GM21717 (cell line): Measurements from ENCODE around the gene XPO6.

Experiments
- ATAC-seq: cut with Tn5 transposase; IDR thresholded peaks from one replicate; pipeline ENCODE4 v1.9.1; 2021; ENCODE audit warnings: mild to moderate bottlenecking, moderate library complexity; ENCODE audit not compliant: unreplicated experiment

Gene XPO6

DNA sequence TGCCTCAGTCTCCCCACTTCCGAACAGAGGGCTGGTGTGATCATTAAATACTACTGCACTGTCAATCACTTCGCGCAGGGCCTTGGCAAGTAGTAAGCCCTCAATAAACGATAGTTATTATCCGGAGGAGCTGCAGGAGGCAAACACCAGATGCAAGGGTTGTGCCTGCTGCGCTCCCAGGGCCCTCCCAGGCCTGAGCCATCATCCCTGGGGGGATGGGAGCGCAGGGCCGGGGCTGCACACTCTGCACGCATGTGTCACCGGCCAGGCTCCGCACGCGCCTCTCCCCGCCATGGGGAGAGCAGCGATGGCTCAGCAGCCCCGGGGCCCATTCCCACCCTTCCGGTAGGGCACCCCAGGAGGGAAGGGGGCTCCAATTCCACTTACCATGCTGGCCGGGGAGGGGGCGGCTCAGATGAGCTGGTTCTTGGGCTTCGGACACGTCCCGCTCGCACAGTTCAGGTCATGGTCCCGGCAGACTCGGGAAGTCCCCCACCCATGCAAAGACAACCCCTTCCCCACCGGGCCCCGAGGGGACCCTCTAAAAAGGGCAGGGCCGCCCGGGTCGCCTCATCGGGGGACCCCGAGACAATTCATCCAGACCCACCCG is 681 bp downstream of the XPO6 start:
- peak; percentile 28 for ATAC-seq

DNA sequence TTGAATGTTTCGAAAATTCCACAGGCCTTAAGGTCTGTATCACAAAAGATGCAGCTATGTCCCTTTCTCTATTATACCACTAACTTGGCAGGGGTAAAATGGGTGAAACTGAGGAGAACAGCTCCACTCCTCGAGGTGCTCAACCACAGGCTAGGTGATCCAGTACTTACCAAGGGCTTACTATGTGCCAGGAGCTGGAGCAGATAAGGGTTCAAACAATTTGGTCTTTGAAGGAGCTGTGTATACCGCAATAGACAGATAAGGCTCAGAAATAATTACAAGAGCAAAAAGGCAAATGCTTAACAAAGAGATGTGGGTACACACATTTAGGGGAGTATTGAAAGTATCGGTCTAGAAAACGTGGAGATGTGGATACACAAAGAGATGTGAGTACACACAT is 1.5 kb downstream of the XPO6 start:
- no peak for ATAC-seq

DNA sequence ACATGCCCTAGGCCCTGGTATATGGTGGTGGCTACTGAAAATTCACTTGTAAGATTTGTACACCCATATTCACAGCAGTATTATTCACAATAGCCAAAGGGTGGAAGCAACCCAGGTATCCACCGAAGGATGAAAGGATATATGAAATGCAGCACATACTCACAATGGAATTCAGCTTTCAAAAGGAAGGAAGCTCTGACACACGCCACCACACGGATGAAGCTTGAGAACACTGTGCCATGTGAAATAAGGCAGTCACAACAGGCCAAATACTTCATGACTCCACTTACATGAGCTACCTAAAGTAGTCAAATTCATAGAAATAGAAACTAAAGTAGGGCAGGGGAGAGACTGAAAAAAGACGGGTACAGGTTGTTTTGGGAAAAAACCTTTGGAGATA is 2.9 kb downstream of the XPO6 start:
- ATAC-seq: no peak

DNA sequence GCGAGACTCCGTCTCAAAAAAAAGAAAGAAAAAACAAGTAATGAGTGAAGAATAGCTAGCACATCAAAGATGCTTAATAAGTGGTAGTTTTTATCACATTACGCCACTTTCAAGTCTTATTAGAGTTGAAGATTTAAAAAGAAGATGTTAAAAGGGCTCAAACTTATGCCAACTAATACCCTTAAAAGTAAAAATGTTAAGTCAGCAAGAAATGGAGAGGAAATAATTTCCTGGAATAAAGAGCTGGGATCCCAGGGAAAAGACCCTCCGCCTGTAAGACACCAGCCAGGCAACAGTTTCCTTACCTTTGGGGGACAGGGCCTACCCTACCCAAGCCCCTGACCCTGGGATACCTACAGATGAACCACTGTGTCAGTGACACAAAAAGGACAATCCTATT is 3.6 kb downstream of the XPO6 start:
- no peak for ATAC-seq

DNA sequence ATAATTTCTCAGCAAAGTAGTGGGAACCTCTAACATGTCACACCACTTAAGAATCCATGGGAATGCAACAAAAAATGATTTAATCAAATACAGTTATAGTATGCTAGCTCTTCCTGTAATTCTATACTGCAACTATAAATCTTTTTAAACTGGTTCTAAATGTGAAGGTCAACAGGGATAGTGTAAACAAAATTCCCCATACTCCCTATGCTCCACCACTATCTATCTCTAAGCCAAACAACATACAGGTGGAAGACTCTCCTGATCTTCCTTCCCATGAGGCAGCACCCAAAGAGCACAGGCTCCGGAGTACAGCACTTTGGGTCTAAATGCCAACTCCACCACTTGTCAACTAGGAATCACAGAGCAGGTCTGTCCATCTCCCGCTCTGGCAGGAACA is 4.4 kb downstream of the XPO6 start:
- no peak for ATAC-seq

DNA sequence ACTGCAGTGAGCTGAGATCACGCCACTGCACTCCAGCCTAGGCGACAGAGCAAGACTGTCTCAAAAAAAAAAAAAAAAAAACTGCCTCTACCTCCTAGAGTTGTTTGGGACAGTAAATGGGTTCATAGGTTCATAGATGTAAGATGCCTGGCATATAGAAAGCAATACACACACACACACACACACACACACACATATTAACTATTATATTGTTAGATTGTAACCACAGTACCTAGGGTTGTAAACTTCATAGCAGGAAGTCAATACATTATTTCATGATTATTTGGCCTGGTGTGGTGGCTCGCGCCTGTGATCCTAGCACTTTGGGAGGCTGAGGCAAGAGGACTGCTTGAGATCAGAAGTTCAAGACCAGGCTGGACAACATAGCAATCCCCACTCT is 5.8 kb downstream of the XPO6 start:
- no peak for ATAC-seq

DNA sequence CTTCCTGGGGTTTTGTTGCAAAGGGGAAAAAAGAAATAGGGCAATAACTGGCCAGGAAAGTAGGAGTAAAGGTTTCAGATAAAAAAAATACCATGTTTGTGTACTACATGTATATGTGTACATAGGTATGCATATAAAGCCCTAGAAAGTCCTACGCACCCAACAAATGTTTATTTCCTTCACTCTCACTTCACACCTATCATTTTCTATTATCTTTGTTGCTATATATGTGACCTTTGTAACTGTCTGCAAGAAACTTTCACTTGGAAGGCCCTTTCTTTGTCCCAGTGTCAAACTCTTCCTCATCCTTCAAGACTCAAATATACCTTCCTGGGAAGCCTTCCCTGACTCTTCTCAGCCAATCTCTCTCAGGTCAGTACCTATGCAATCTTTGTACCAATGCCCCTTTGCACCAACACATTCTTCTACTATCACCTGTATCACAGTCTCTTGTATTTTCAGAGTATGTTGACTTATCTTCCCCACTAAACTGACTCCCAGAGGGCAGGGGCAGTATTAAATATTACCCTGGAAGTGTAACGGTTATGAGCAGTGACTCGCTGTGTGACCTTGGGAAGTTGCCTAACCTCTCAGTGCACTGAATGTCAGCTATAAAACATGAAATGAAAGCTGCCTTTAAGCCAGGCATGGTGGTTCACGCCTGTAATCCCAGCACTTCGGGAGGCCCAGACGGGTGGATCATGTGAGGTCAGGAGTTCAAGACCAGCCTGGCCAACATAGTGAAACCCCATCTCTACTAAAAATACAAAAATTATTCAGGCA is 6.5 kb downstream of the XPO6 start:
- ATAC-seq: no peak

DNA sequence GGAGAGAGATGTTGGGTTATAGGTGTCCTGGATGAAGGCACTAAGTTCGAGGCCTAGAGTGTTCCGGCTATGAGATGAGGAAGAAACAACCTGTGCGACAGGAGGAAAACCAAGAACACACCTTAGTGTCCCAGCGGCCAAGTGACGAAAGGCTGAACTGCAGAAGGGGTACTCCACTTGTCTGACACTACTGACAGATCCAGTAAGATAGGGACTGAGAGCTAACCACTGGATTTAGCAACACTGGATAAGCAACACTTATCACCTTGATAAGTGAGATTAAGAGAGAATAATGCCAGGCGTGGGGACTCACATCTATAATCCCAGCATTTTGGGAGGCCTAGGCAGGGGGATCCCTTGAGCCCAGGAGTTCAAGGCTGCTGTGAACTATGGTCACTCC is 7.1 kb downstream of the XPO6 start:
- ATAC-seq: no peak

DNA sequence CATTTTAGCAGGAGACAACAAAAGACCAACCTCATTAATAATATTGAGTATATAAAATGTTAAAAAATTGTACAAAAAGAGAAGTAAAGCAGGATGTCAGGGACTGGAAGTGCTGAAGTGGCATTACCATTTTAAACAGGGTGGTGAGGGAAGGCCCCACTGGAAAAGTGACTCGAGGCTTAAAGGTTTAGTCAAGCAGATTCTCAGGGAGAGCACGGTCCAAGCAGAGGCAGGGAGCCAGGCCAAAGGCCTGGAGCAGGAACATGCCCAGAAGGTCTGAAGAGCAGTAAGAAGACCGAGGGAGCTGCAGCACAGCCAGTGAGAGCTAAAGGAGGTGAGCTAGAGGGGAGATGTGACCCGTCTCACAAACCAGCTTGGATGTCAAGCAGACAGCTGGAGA is 7.6 kb downstream of the XPO6 start:
- ATAC-seq: no peak

DNA sequence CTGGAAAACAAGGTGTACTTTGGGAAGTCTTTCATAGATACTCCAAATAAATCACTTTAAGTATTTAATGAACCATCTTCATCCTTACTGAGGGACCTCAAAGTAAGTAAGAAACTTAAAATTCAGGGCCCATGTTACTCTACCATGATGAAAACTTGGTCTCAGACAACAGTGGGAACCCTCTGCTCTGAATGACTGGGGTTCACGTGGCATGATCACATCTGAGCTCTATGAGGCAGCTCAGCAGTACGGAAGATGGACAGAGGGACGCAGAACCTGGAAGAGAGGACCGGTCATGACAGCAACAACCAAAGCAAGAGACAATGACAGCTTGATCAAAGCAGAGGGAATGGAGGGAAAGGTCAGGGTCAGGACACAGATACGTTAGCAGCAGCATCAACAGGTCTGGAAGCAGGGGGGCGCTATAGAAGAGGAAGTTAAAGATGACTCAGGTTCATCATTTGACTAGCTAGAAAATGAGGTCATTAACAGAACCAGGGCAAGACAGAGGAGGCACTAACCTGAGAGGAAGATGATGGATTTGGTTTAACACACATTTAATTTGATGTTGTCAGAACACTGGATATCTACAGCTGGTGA is 9.5 kb downstream of the XPO6 start:
- ATAC-seq: no peak

DNA sequence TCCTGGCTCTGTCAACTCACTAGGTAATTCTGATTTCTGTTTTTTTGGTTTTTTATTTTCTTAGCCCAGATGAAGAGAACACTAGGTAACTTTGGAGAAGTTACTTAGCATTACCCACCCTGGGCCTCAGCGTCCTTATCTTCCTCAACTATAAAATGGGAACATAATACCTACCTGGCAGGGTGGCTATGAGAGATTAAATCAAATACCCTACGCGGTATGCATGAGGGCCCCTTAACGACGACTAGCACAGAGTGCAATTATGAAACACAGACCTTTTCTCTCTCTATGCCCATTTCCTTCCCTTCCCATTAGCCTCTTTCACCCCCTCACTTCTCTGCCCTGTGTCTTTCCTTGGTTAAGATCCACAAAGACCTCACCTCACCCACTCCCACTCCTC is 11.1 kb downstream of the XPO6 start:
- ATAC-seq: no peak

DNA sequence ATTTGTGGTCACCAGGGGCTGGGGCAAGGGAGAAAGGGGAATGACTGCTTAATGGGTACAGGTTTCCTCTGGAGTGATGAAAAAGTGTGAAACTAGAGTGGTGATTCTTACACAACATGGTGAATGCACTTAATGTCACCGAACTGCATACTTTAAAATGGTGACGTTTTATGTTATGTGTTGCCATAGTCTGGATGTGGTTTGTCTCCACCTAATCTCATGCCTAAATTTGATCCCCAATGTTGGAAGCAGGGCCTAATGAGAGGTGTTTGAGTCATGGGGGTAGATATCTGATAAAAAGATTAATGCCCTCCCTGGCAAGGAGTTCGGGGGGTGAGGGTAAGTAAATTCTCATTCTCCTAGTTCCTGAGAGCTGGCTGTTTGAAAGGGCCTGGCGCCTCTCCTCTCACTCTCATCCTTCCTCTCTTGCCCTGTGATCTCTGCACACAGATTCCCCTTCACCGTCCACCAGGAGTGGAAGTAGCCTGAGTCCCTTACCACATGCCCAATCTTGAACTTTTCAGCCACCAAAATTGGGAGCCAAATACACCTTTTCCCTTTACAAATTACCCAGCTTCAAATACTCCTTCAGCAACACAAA is 15.3 kb downstream of the XPO6 start:
- ATAC-seq: no peak

DNA sequence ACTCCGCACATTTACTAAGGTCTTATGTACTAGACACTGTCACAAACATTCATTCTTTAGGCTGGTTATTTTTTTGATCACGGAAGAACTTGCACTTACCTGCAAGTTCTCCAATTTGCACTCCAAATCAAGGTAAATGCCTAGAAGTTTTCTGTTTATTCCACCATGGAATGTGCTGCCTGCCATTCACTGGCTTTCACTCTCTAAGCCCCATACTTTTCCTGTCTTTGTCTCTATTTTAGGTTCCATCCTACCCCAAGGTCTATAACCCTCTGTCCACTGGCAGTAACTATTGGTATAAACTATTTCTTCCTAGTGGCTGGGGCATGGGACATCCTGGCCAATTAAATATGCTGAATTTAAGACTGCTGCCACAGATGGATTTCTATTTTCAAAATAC is 15.9 kb downstream of the XPO6 start:
- ATAC-seq: no peak

DNA sequence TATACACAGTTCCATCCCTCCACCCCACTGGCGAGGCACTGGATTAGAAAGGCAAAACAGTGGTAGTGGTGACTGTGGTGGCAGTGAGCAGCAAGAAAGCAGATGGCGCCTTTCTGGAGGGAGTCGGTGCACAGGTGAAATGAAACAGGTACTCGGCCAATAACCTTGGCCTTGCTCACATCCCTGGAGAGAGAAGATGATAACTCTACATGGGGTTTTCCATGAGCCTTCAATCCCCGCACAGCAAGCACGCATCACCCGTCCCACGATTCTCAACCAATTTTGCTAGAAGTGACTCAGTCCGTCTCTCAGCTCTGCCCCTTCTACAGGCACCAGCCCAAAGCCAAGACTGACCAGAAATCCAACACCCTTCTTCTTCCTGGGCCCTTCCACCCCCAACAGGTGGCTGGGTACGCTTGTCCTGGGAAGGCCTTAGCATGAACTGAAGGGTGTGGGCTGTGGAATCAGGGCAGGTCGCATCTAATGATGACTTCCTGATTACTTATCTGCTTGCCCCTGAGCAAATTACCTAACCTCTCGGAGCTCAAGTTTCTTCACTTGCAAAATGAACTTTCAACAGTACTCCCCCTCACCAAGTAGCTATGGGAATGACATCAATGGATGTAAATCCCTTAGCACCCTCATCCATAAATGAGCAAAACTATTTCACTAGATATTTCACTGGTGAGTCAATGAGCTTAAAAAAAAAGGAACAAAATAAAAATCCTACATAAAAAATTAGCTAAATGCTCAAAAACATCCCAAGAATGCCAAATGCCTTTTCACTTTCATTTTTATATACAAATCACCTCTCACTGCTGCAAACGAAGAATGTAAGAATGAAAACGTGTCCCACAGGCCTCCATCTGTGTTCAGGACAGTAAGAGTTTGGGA is 18.0 kb downstream of the XPO6 start:
- peak; percentile 27 for ATAC-seq

DNA sequence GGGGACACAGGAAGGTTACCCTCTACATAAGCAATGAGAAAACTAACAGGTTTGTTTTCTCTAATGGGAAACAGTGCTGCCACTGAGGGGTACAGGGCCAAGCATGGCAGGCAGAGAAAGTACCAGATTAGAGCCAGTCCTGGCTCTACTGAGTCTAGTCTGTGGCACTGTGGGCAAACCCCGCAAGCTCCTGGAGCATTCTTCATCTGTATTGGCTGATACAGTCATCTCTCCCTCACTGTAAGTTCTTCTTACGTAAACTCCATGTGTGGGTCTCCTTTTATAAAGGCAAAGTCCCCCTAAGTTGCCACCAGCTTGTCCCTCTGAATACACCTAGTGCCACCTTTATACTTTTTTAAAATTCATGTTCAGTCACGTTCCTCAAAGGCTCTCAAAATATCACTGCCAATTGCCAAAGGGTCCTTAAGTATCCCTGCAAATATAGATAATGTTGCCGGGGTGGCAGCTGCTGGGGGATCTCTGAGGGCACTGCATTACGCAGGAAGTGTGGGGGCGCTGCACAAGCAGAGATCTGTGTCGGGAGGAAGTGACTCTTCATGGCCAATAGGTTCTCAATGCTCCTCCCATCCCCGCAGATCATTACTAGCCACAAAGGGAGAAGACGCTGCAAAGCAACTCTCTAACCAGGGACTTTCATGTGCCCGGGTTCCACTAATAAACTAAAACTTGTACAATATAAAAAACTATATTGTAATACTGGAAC is 18.8 kb downstream of the XPO6 start:
- ATAC-seq: peak; percentile 50

DNA sequence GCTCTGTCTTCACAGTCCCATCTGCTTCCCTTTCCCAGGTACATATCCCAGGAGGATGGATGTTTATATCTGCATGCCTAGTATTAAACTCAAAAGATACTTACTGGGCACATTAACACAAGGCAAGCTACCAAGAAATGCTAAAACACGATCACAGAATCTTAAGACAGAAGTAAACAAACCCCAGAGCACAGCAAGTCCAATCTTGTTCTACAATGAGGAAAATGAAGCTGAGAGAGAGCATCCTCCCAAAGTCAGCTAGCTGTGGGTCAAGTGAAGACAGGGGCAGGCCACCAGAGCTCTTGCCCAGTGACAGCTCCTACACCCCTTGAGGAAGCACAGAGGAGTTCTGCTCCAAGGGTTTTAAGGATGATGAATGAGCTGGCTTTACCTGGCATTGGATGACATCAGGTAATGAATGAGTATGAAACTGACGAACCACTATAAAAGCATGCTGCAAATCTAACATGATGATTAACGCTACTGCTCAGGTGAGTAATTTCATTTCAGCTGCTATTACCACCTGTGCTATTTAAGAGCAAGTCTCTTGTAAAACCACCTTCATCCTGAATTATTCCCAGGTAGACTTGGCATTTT is 20.3 kb downstream of the XPO6 start:
- ATAC-seq: no peak

DNA sequence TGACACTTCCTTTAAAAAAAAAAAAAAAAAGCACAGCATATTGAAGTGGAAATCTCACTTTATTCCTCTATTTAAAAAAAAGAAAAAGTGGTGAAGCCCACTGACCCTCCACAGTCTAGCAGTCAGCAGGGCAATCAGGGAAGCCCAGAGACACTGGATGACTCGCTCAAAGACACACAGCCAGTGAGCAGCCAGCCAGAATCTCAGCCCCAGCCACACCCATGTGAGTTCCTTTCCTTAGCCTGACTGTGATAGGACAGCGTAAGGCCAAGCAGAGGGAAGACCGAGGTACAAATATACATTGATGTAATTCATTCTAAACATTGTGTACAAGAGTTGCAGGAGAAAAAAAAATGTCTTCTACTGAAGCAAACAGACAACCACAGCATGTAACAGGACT is 22.5 kb downstream of the XPO6 start:
- ATAC-seq: no peak

DNA sequence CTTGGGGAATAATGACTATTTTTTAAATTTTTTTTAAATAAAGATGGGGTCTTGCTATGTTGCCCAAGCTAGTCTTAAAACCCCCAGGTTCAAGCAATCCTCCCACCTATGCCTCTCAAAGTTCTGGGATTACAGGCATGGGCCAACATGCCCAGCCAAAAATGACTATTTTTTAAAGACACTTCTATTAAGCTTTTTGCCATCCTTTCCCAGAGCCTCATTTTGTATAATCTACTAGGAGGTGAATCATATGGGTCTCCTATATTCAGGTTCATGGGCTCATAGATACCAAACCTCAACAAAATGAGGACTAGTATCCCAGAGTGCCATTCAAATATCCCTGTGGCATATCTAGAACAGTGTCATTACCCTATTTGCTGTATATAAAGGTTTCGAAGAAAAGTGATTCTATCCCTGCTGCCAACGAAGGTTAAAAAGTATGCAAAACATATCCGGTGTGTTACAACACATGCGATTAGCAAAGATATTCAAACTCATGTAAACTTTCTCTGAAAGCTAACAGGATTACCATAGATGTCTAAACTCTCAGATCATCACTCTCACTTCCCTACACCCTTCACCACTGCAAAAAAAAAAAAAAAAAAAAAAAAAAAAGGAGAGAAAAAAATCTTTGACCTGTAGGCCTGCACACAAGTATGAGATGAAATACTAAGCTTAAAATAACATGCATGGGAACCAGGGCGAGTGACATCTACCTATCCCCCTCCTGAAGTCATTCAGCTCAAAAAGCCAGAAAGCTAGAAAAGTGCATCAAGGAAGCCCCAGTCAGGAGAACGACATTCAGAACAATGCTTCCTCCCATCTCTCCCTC is 23.5 kb downstream of the XPO6 start:
- peak; percentile 54 for ATAC-seq

DNA sequence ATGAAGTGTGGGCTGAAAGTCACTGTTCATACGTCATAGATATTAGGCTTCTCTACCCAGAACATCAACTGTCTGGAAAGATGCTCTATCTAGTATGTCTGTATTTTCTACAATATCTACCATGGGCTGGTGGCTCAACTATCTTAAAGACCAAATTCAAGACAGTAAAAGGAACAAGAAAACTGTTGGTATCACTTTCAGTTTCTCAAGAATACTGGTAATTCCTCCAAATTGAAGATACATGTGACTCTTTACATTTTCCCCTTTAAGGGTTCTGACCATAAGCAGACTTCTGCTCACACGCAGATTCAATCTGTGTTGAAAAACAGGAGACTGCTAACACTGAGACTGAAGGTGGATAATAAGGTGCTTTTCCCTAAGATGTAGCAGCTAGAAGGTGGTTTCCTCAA is 24.2 kb downstream of the XPO6 start:
- peak; percentile 35 for ATAC-seq
